K562 (cell line): Measurements from ENCODE around the gene RALGAPB. TPM values are rescaled to one million over a fixed set of nuclear protein-coding genes. Genes with fewer than 3 reads are reported as not detected.

Source experiments
- ATAC-seq: fragments of 200-7000 bp; cut with Tn5 transposase; 3 replicates; pipeline ENCODE4 v1.9.1; 2020; ENCODE audit warnings: moderate library complexity
- BruUV-seq: library from RNA; stranded (reverse); fragments of 400-500 nt; replicated peaks from 2 replicates; lab custom pipeline; 2021; lab: Mats Ljungman, UMichigan
- CTCF ChIA-PET: fragments of 300-600 bp; formaldehyde crosslinking; extraction: SDS; loops from one replicate; lab custom pipeline; 2021; ENCODE audit warnings: low intra/inter-chr PET ratio; lab: Yijun Ruan, JAX
- POLR2A ChIA-PET: fragments of 300-600, 350-650 bp; sonication (Branson Sonifier 250); formaldehyde crosslinking; extraction: SDS; loops from one replicate; lab custom pipeline; 2021; ENCODE audit warnings: antibody characterized with exemption, inconsistent platforms; lab: Yijun Ruan, JAX
- DNase-seq, 4 experiments: peaks; one replicate each; pipeline versions ENCODE4 v3.0.0 to v3.0.0-alpha.2; 2011 to 2018; ENCODE audit warnings: low spot score in 3 of 4, mixed read lengths in 3 of 4; ENCODE audit errors: extremely low read depth in 1 of 4
- FAIRE-seq: peaks from 2 replicates; lab custom pipeline; 2011; peaks lifted over from hg19 to GRCh38; lab: Jason Lieb, UNC
- H2AFZ ChIP-seq: 2 replicates; pipeline ENCODE4 v1.6.0; 2011; ENCODE audit warnings: low read depth, low read length, control low read depth, inconsistent platforms
- H3K27ac ChIP-seq: fragments of 200-600 bp; 3 replicates; pipeline ENCODE4 v1.8.0; 2011; ENCODE audit warnings: low read depth, mild to moderate bottlenecking, control low read depth, inconsistent platforms, low read length, moderate library complexity, mixed read lengths; ENCODE audit errors: extremely low read depth
- H3K27me3 ChIP-seq, 2 experiments: fragments of 300-600 bp in 1 of 2; 2 replicates in 1 of 2; 3 replicates in 1 of 2; pipeline versions ENCODE4 v1.6.0 to v1.8.0; 2011; ENCODE audit warnings: inconsistent platforms in 2 of 2, low read length in 2 of 2, mild to moderate bottlenecking in 1 of 2, mixed read lengths in 1 of 2, moderate library complexity in 1 of 2; ENCODE audit not compliant: control insufficient read depth in 2 of 2, insufficient read depth in 2 of 2
- H3K36me3 ChIP-seq: fragments of 300-600 bp; 3 replicates; pipeline ENCODE4 v1.8.0; 2011; ENCODE audit warnings: mild to moderate bottlenecking, low read length, inconsistent platforms; ENCODE audit not compliant: control insufficient read depth, insufficient read depth
- H3K4me1 ChIP-seq, 2 experiments: fragments of 200-600 bp in 1 of 2; replicated peaks in 1 of 2; 2 replicates in 1 of 2; 3 replicates in 1 of 2; pipeline versions ENCODE4 v1.5.1 to v1.8.0; 2011; ENCODE audit warnings: inconsistent platforms in 2 of 2, low read length in 2 of 2, mild to moderate bottlenecking in 1 of 2, mixed read lengths in 1 of 2, moderate library complexity in 1 of 2; ENCODE audit not compliant: control insufficient read depth in 2 of 2, insufficient read depth in 2 of 2
- H3K4me2 ChIP-seq: 2 replicates; pipeline ENCODE4 v1.6.1; 2011; ENCODE audit warnings: low read length, control low read depth, inconsistent platforms, mixed read lengths; ENCODE audit not compliant: insufficient read depth
- H3K4me3 ChIP-seq: fragments of 200-600 bp; sonication (generic), shearing (Covaris generic); 2 replicates; pipeline ENCODE4 v1.5.1; 2016; ENCODE audit warnings: control low read depth, inconsistent platforms
- H3K79me2 ChIP-seq: fragments of 200-600 bp; 3 replicates; pipeline ENCODE4 v1.8.0; 2011; ENCODE audit warnings: low read length, inconsistent platforms; ENCODE audit not compliant: control insufficient read depth, insufficient read depth
- H3K9ac ChIP-seq, 2 experiments: 2 replicates each; pipeline versions ENCODE4 v1.6.0 to v1.6.1; 2011; ENCODE audit warnings: low read depth in 2 of 2, low read length in 2 of 2, control low read depth in 1 of 2, inconsistent platforms in 1 of 2, mild to moderate bottlenecking in 1 of 2, mixed read lengths in 1 of 2; ENCODE audit not compliant: insufficient read depth in 1 of 2
- H3K9me1 ChIP-seq: one replicate; pipeline ENCODE4 v1.6.0; 2011; ENCODE audit warnings: inconsistent platforms, mild to moderate bottlenecking, low read length, moderate library complexity; ENCODE audit not compliant: control insufficient read depth, insufficient read depth
- H3K9me3 ChIP-seq: replicated peaks from 2 replicates; pipeline ENCODE4 v1.5.1; 2011; ENCODE audit warnings: low read depth, low read length, inconsistent platforms; ENCODE audit not compliant: control insufficient read depth, insufficient read depth
- H4K20me1 ChIP-seq: replicated peaks from 2 replicates; pipeline ENCODE4 v1.6.1; 2011; ENCODE audit warnings: low read length, inconsistent platforms, mixed read lengths; ENCODE audit not compliant: control insufficient read depth, insufficient read depth
- BCLAF1 ChIP-seq, 2 experiments: fragments of 450-650 bp in 1 of 2; IDR thresholded peaks; 2 replicates each; pipeline ENCODE4 v1.6.1; 2011 to 2017; ENCODE audit warnings: low read depth in 2 of 2, antibody characterized with exemption in 1 of 2, borderline replicate concordance in 1 of 2, low read length in 1 of 2, mild to moderate bottlenecking in 1 of 2, mixed read lengths in 1 of 2; ENCODE audit not compliant: control insufficient read depth in 1 of 2
- HINFP ChIP-seq: fragments of 450-650 bp; conservative IDR thresholded peaks from 2 replicates; pipeline ENCODE4 v1.6.1; 2016; ENCODE audit warnings: missing genetic modification characterization, low read depth, mild to moderate bottlenecking, control low read depth, missing compliant biosample characterization
- PKNOX1 ChIP-seq: fragments of 450-650 bp; IDR thresholded peaks from 2 replicates; pipeline ENCODE4 v1.6.1; 2016
- PML ChIP-seq: IDR thresholded peaks from 2 replicates; pipeline ENCODE4 v1.6.1; 2012; ENCODE audit warnings: low read length, inconsistent platforms
- RHOXF2B ChIP-seq: fragments of 250-450 bp; sonication (Bioruptor Pico); conservative IDR thresholded peaks from 2 replicates; pipeline ENCODE4 v1.5.1; 2021
- TARDBP ChIP-seq: fragments of 450-650 bp; IDR thresholded peaks from 2 replicates; pipeline ENCODE4 v1.6.1; 2016
- TCF7 ChIP-seq: sonication (generic); IDR thresholded peaks from 2 replicates; pipeline ENCODE4 v1.6.1; 2016; ENCODE audit warnings: antibody characterized with exemption, borderline replicate concordance
- TCFL5 ChIP-seq: fragments of 250-450 bp; sonication (Bioruptor Pico); conservative IDR thresholded peaks from 2 replicates; pipeline ENCODE4 v1.6.1; 2021; ENCODE audit warnings: mild to moderate bottlenecking, moderate library complexity, matching md5 sums
- ZBTB26 ChIP-seq: fragments of 450-650 bp; formaldehyde crosslinking; IDR thresholded peaks from 2 replicates; pipeline ENCODE4 v1.4.0; 2022; ENCODE audit warnings: missing genetic modification characterization
- ZFP36 ChIP-seq: fragments of 150-350 bp; IDR thresholded peaks from 2 replicates; pipeline ENCODE4 v1.6.1; 2018; ENCODE audit warnings: low read length, low read depth; ENCODE audit not compliant: partially characterized antibody
- ZSCAN32 ChIP-seq: fragments of 450-650 bp; formaldehyde crosslinking; IDR thresholded peaks from 2 replicates; pipeline ENCODE4 v1.4.0; 2020; ENCODE audit warnings: mild to moderate bottlenecking, moderate library complexity
- WGBS: fragments of 100-300 bp; shearing (Covaris generic); methylation state at CpG from one replicate; pipeline ENCODE4 v1.1.6; 2016; ENCODE audit warnings: low coverage, mixed read lengths; ENCODE audit not compliant: insufficient coverage; ENCODE audit errors: missing lambda C conversion rate; 5-methylcytosine and 5-hydroxymethylcytosine counted together
- in situ Hi-C: fragments of 300-500 bp; cut with MboI; formaldehyde crosslinking; loops from 4 replicates; pipeline ENCODE4 v1.15.0; 2018; ENCODE audit warnings: inconsistent platforms, mixed read lengths
- intact Hi-C: fragments of 100-400 bp; cut with micrococcal nuclease; formaldehyde crosslinking; loops from 2 replicates; pipeline ENCODE4 v1.14.2; 2022
- polyA plus RNA-seq, 8 experiments: library from polyadenylated mRNA; depleted of rRNA in 4 of 8; stranded (reverse) in 5 of 8; unstranded in 3 of 8; fragments of >200 nt; fragmentation: Nextera tagmentation in 2 of 8; fragmentation: Illumina TruSeq in 1 of 8; extraction: Ambion mirVana in 2 of 8; extraction: Trizol in 1 of 8; gene quantifications; 2 replicates each; pipeline versions ENCODE4 v1.2.1 to v1.2.3, GENCODE V29; 2011 to 2014; ENCODE audit warnings: inconsistent platforms in 1 of 8, missing spikeins in 1 of 8
- total RNA-seq, 7 experiments: library from RNA; depleted of rRNA in 6 of 7; stranded (reverse); fragments of >200 nt in 6 of 7; fragmentation: Illumina TruSeq in 2 of 7; extraction: Trizol in 2 of 7; gene quantifications; 2 replicates each; pipeline versions ENCODE4 v1.2.1 to v1.2.3, GENCODE V29; 2011 to 2021; ENCODE audit warnings: low replicate concordance in 1 of 7

The RALGAPB gene
- total and polyA plus RNA-seq, 9 of the 15 experiments (the other 6 are each of a cell fraction or from before 2014, with no cell fraction given) = 4.3 to 25.6 (median 13.6) TPM

GRCh38 chr20:38591474-38592410 lies 119.1 kb downstream of the RALGAPB start:
- peaks cover 18 to 51% of the 10 kb centered on the region in 2 experiments; a peak in 4 of 5 replicates for H3K27me3 ChIP-seq
- ATAC-seq = peak; percentile 53; the same call in 2 of the 3 replicates
- H3K4me3 ChIP-seq = no peak overlapping the region
- intact Hi-C loops (no loop called here), in situ Hi-C loops (no loop called here)
- no peaks in the 10 kb centered on the region for H3K36me3 ChIP-seq
- no peaks in the 10 kb centered on the region for H3K79me2 ChIP-seq
- H2AFZ ChIP-seq = no peak overlapping the region
- no peaks in the 10 kb centered on the region for H3K9me3 ChIP-seq
- no peaks in the 10 kb centered on the region for H4K20me1 ChIP-seq
- no peak overlapping the region; the same call in 1 of the 2 replicates for H3K4me2 ChIP-seq
- no peak overlapping the region for H3K9ac ChIP-seq
- H3K9me1 ChIP-seq = no peaks in the 10 kb centered on the region
- H3K27ac ChIP-seq = no peak overlapping the region
- BruUV-seq = no TSS peak
- 16% methylated on average over 21 of the region's 21 CpGs for WGBS
- POLR2A ChIA-PET = interaction anchor here (0.6 kb wide), 1 partner anchor 14 kb away, joined by 3 read pairs; no protein-coding TSS in a partner anchor
- no peak for FAIRE-seq
- DNase-seq = no peak
- CTCF ChIA-PET = no interaction called here
- peaks cover 0 to 5% of the 10 kb centered on the region in 2 experiments; a peak in 3 of 5 replicates for H3K4me1 ChIP-seq
- TF ChIP-seq RHOXF2B (CRISPR knock-in tag) = no peak
- peak; percentile 79 for TF ChIP-seq ZFP36
- no peak for TF ChIP-seq PKNOX1
- no peak for TF ChIP-seq ZBTB26 (CRISPR knock-in tag)
- no peak for TF ChIP-seq HINFP (tag)
- no peak for TF ChIP-seq TARDBP
- TF ChIP-seq ZSCAN32 (CRISPR knock-in tag) = no peak
- no peak for TF ChIP-seq TCF7
- TF ChIP-seq TCFL5 (CRISPR knock-in tag) = no peak
- no peak for TF ChIP-seq PML
- no peak for TF ChIP-seq BCLAF1 (IDR thresholded peaks at IDR 0.05; ENCODE audit: borderline replicate concordance in 1 of 2, control insufficient read depth in 1 of 2, low read depth in 2 of 2, low read length in 1 of 2)
